ENCODE results near the gene MSI2.

GRCh38 chr17:57323391-57323790 is 67.1 kb downstream of the MSI2 start:
- TF ChIP-seq CTCF (IDR thresholded peaks at IDR 0.05) (no peak), POLR2AphosphoS5 (IDR thresholded peaks at IDR 0.05) (no peak), POLR2A (IDR thresholded peaks at IDR 0.05) (no peak)
